IPS DF 6.9 (cell line): Measurements from ENCODE around the gene BICD2.

Experiments used
- DNase-seq: peaks from one replicate; pipeline ENCODE4 v3.0.0-alpha.2; 2013; ENCODE audit warnings: low read depth, low spot score
- H3K27ac ChIP-seq: one replicate; pipeline ENCODE4 v1.5.1; 2013; ENCODE audit warnings: low read length, control low read depth
- H3K27me3 ChIP-seq: 2 replicates; pipeline ENCODE4 v1.6.1; 2013; ENCODE audit warnings: mild to moderate bottlenecking, low read length; ENCODE audit not compliant: control insufficient read depth, insufficient read depth
- H3K36me3 ChIP-seq: 2 replicates; pipeline ENCODE4 v1.6.1; 2013; ENCODE audit warnings: low read length; ENCODE audit not compliant: control insufficient read depth, insufficient read depth
- H3K4me1 ChIP-seq: 2 replicates; pipeline ENCODE4 v1.6.1; 2013; ENCODE audit warnings: low read length; ENCODE audit not compliant: control insufficient read depth, insufficient read depth
- H3K4me3 ChIP-seq: 2 replicates; pipeline ENCODE4 v1.5.1; 2013; ENCODE audit warnings: mild to moderate bottlenecking, low read length
- H3K9me3 ChIP-seq: 2 replicates; pipeline ENCODE4 v1.6.1; 2013; ENCODE audit warnings: low read length, inconsistent platforms; ENCODE audit not compliant: control insufficient read depth, insufficient read depth
- WGBS: extraction: QIAGEN DNeasy Blood & Tissue Kit; methylation state at CpG from one replicate; pipeline ENCODE4 v1.1.7; 2013; ENCODE audit warnings: mixed read lengths, missing lambda C conversion rate; ENCODE audit not compliant: insufficient read length, insufficient coverage; 5-methylcytosine and 5-hydroxymethylcytosine counted together

The BICD2 gene

DNA sequence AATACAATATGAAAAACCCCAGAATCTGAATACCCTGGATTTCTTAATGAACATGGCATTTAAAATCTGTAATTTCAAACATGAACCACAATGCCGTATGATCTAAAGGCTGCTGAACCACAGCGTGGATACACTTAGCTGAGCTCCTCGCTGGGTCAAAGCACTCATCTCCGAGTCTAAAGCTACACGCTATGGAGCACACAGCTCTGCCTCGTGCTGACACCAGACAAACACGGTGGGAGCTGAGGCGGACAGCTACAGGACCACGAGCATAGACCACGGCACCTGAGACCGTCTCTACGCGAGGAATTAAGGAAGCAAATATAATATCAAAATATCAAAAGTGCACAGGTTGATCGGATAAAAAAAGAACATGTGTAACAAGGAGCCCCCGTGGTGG is 51.9 kb downstream of the BICD2 start:
- no peak for DNase-seq
- no peak overlapping the region for H3K27ac ChIP-seq
- WGBS, result no CpG with 5 or more reads among the region's 15 CpGs
- H3K4me3 ChIP-seq, result no peak overlapping the region
- H3K4me1 ChIP-seq, result no peaks in the 10 kb centered on the region; the same call in 1 of the 2 replicates
- H3K36me3 ChIP-seq, result peaks cover 25% of the 10 kb centered on the region
- no peaks in the 10 kb centered on the region for H3K9me3 ChIP-seq
- H3K27me3 ChIP-seq, result no peaks in the 10 kb centered on the region

DNA sequence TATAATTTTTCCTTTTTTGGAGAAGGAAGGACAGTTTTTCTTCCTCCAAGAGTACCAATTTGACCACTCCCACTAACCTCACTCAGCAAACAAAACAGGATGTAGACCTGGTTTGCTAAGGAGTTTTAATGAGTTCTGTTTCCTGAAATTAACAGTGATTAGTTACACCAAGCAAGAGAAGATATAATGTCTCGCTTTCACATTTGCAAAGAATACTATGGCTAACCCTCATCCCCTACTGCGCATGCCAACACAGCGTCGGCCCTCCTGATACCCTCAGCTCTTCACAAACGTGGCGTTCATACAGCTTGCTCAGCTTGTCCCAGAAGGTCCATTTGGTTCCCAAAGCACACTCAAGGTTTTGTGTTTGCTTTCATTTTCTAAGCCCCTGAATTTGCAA is 52.8 kb downstream of the BICD2 start:
- no peaks in the 10 kb centered on the region for H3K9me3 ChIP-seq
- no peaks in the 10 kb centered on the region for H3K27me3 ChIP-seq
- H3K27ac ChIP-seq, result no peak overlapping the region
- H3K36me3 ChIP-seq, result peaks cover 20% of the 10 kb centered on the region
- no peak for DNase-seq
- H3K4me1 ChIP-seq, result no peaks in the 10 kb centered on the region; the same call in 1 of the 2 replicates
- H3K4me3 ChIP-seq, result no peak overlapping the region
- WGBS, result no CpG with 5 or more reads among the region's 6 CpGs

DNA sequence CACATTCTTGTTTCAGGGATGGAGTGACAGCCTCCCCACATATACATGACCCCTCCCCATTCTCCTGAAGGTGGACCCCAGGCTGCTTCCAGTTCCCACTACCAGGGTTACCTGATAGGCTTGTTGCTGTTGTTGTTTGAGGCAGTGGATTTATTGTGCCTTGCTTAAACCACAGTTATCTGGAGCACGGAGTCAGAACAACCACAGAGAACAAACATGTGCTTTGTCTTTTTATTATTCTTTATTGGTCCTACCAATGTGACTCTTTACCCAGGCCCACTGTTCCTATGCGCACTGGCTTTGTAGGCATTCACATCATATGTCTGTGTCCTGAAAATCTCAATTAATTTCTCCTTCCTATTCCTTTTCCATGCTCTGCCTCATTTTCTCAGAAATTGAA is 53.5 kb downstream of the BICD2 start:
- H3K36me3 ChIP-seq, result peaks cover 20% of the 10 kb centered on the region
- DNase-seq, result no peak
- no peak overlapping the region for H3K4me3 ChIP-seq

DNA sequence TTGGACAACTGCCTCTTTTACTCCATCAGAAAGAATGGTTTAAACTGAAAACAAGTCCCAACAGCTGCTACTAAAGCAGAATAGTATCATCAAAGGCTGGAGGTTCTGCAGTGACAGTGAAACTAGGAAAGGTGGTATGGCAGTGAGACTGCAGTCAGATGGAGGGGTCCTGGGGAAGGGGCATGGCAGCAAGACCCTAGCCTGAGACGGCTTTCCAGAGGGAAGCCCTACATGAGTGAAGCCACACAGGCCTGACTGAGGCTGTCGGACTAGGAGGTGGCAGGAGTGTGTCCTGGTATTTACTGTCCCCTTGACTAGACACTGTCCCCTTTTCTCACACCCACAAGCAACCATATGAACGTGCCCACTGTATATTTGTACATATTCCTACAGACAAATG is 54.3 kb downstream of the BICD2 start:
- DNase-seq, result no peak
- no CpG with 5 or more reads among the region's 3 CpGs for WGBS
- peaks cover 14% of the 10 kb centered on the region for H3K36me3 ChIP-seq
- no peak overlapping the region for H3K4me3 ChIP-seq
- H3K27ac ChIP-seq, result no peak overlapping the region
- no peaks in the 10 kb centered on the region for H3K4me1 ChIP-seq
- H3K9me3 ChIP-seq, result no peaks in the 10 kb centered on the region
- H3K27me3 ChIP-seq, result no peaks in the 10 kb centered on the region

More for the DNA sequence above, 53.5 kb downstream of the BICD2 start:
- Histone ChIP-seq H3K9me3 (no peaks in the 10 kb centered on the region), H3K27ac (no peak overlapping the region), H3K27me3 (no peaks in the 10 kb centered on the region), H3K4me1 (no peaks in the 10 kb centered on the region; the same call in 1 of the 2 replicates)
- WGBS, result no CpG with 5 or more reads among the region's 2 CpGs

DNA sequence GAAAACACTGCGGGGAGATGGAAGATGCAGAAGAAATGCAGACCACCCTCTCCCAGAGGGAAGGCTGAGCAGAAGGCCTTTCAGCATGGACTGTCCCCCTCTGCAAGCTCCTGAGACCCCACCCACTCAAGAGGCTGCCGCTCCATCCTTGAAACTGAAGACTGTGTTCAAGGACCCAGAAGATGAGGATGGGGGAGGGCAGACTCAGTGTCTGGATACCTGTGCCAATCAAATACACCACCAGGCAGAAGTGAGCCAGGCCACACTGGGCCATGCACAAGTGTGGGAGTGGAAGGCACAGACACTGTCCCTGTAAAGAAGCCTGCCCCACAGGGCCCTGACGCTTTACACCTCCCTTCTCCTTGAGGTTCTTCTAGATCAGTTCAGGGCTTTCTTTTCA is 54.7 kb downstream of the BICD2 start:
- no CpG with 5 or more reads among the region's 3 CpGs for WGBS
- no peak overlapping the region for H3K4me3 ChIP-seq
- no peaks in the 10 kb centered on the region for H3K4me1 ChIP-seq
- peaks cover 10% of the 10 kb centered on the region for H3K36me3 ChIP-seq
- H3K9me3 ChIP-seq, result no peaks in the 10 kb centered on the region
- no peaks in the 10 kb centered on the region for H3K27me3 ChIP-seq
- DNase-seq, result no peak
- no peak overlapping the region for H3K27ac ChIP-seq

DNA sequence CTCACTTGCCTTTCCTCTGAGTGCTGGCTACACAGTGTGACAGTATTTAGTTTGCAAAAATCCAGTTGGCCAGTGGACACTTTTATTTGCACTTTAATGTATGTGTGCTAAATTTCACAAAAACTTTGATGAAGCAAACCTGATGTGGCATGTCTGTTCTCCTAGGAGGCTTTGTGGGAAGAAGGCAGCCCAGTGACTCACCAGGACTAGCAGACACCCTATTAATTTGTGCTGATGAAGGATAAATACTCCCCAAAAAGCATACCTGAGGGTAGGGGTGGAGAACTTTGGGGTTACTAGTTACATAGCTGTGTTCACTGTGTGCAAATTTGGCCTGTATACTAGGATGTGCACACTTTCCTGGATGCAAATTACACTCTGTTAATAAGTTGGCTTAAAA is 55.4 kb downstream of the BICD2 start:
- peaks cover 5% of the 10 kb centered on the region for H3K36me3 ChIP-seq
- no peaks in the 10 kb centered on the region for H3K27me3 ChIP-seq
- no peaks in the 10 kb centered on the region for H3K9me3 ChIP-seq
- no peak for DNase-seq
- H3K4me1 ChIP-seq, result no peaks in the 10 kb centered on the region
- no peak overlapping the region for H3K27ac ChIP-seq
- no peak overlapping the region for H3K4me3 ChIP-seq

DNA sequence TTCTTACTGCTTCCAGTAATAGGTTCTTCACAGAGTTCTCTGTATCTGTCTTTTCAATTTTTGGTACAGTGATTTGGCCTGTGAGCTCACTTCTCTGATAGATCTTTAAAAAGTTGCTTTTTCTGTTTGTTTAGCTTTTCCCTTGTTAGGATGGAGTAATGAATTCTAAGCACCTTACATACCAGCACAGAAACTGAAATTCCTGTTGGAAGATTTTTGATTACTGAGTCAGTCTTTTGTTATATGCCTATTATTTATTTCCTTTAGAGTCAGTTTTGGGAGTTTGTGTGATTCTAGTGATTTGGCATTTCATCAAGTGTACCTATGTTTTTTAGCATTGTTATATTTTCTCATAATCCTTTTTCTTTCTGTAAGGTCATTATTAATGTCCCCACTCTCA is 57.1 kb downstream of the BICD2 start:
- Histone ChIP-seq H3K4me1 (no peaks in the 10 kb centered on the region), H3K9me3 (no peaks in the 10 kb centered on the region), H3K27ac (no peak overlapping the region), H3K36me3 (no peaks in the 10 kb centered on the region), H3K4me3 (no peak overlapping the region), H3K27me3 (no peaks in the 10 kb centered on the region)
- no peak for DNase-seq

DNA sequence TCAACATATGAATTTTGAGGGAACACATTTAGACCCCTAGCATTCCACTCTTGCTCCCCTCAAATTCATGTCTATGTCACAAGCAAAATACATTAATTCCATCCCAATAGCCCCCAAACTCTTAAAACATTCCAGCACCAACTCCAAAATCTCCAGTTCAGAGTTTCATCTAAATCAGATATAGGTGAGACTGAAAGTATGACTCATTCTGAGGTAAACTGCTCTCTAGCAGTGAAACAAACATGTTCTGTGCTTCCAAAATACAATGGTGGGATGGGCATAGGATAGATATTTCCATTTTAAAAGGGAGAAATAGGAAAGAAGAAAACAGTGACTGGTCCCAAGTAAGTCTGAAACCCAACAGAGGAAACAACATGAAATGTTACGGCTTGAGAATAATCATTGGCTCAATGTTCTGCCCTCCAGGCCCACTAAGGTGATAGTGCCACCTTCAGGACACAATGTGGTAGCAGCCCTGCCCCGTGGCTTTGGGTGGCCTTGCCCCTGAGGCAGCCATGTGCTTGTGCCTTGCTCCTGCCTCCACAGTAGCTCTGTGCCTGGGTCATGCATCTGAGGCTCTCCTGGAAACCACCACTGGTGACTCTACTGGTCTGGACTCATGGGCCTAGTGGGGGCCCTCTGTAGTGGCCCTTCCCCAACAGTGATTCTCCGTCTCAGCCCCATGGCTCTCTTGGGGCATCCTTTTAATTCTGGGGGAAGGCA is 58.3 kb downstream of the BICD2 start:
- H3K36me3 ChIP-seq, result no peaks in the 10 kb centered on the region
- WGBS, result no CpG with 5 or more reads among the region's 3 CpGs
- no peak overlapping the region for H3K27ac ChIP-seq
- no peaks in the 10 kb centered on the region for H3K9me3 ChIP-seq
- no peaks in the 10 kb centered on the region for H3K27me3 ChIP-seq
- no peak overlapping the region for H3K4me3 ChIP-seq
- no peaks in the 10 kb centered on the region for H3K4me1 ChIP-seq
- peak; percentile 39 for DNase-seq

DNA sequence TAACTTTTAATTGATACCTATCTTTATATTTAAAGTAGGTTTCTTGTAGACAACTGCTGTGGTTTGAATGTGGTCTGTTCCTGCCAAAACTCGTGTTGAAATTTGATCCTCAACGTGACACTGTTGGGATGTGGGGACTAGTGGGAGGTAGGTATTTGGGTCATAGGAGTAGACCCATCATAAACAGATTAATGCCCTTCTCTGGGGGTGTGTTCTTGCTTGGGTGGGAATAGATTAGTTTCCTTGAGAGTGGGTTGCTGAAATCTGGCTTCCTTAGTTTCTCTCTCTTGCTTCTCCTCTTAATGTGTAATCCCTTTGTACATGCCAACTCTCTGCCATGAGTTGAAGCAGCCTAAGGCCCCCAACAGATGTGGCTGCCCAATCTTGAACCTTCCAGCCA is 60.1 kb downstream of the BICD2 start:
- no peak overlapping the region for H3K27ac ChIP-seq
- H3K9me3 ChIP-seq, result no peaks in the 10 kb centered on the region

DNA sequence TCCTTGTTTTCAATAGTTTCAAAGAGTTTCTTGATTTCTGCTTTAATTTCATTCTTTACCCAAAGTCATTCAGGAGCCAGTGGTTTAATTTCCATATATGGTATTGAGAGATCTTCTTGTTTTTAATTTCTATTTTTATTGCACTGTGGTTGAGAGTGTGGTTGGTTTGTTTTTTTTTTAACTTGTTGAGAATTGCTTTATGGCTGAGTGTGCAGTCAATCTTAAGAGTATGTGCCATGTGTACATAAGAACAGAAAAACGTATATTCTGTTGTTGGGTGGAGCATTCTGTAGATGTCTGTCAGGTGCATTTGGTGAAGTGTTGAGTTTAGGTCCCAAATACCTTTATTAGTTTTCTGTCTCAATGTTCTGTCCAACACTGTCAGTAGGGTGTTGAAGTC is 68.0 kb downstream of the BICD2 start:
- Histone ChIP-seq H3K4me3 (no peak overlapping the region), H3K27ac (no peak overlapping the region), H3K27me3 (no peaks in the 10 kb centered on the region), H3K9me3 (no peaks in the 10 kb centered on the region), H3K4me1 (no peaks in the 10 kb centered on the region), H3K36me3 (no peaks in the 10 kb centered on the region)
- no peak for DNase-seq
- WGBS, result no CpG with 5 or more reads among the region's 1 CpG

More for the DNA sequence above, 60.1 kb downstream of the BICD2 start:
- no peaks in the 10 kb centered on the region for H3K4me1 ChIP-seq
- no CpG with 5 or more reads among the region's 2 CpGs for WGBS
- no peak overlapping the region for H3K4me3 ChIP-seq
- no peaks in the 10 kb centered on the region for H3K27me3 ChIP-seq
- no peak for DNase-seq
- no peaks in the 10 kb centered on the region for H3K36me3 ChIP-seq

DNA sequence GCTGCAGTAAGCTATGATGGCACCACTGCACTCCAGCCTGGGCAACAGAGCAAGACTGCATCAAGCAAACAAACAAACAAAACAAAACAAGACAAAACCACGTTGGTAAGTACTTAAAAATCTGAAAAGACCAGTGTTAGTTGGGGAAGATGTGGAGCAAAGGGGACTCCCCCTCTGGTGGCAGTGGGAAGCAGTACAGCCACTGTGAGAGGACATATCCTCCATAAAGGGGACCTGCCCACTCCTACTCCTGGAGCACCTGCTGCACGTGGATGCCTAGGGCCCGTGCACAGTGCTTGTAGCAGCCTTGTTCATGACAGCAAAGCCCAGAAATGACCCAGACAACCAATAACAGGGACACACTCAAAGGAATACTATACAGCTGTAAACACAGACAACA is 77.7 kb downstream of the BICD2 start:
- no peak overlapping the region for H3K27ac ChIP-seq
- 0 out of 2 replicates have a peak, but pooled peaks cover 1% of the 10 kb centered on the region for H3K27me3 ChIP-seq
- H3K9me3 ChIP-seq, result no peaks in the 10 kb centered on the region
- H3K36me3 ChIP-seq, result no peaks in the 10 kb centered on the region
- H3K4me1 ChIP-seq, result no peaks in the 10 kb centered on the region
- no peak for DNase-seq
- no CpG with 5 or more reads among the region's 3 CpGs for WGBS
- no peak overlapping the region for H3K4me3 ChIP-seq
